ENCODE measurements around the gene ASB16.
"Not testable (repeated sequence)": the region's sequence is repeated elsewhere in the genome, so short reads cannot be mapped to it uniquely, and the experiment has no call there.

The ASB16 gene

DNA sequence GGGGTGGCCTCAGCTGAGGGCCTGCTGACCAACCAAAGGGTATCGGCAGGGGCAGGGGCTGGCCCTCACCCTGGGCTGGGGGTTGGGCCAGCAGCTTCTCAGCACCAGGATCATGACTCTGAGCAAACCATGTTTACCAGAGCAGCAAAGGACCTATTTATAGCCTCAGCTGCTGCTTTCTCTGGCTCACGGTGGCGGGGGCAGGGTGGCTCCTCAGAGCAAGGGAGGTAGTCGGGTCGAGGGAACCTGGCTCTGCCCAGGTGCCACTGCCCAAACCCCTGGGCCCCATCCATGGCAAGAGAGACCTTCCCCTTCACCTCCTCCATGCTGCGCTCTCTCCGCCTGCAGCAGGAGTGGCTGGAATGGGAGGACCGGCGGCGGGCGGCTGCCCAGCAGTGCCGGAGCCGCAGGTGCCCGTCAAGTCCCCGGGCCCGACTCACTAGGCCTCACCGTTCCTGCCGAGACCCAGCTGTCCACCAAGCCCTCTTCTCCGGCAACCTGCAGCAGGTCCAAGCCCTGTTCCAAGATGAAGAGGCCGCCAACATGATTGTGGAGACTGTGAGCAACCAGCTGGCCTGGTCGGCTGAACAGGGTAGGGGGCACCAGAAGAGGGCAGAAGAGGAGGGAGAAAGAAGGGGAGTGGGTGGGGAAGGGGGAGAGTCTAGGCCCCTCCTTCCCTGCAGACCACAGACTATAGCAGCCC, at the start of gene ASB16:
TSS of gene ASB16 (plus strand) at position 206 of the 703 bp plus-strand sequence. CDS start at position 292, 86 bp downstream.
- DNase-seq (ENCODE audit: low read depth in 3 of 3): no peak

GRCh38 chr17:44120851-44121605, 49.5 kb upstream of the ASB16 start:
- no peak for DNase-seq (ENCODE audit: low read depth in 3 of 3)

- no peak for DNase-seq (ENCODE audit: low read depth in 3 of 3)
Measured at GRCh38 chr17:44121997-44122815, 48.3 kb upstream of the ASB16 start.

DNA sequence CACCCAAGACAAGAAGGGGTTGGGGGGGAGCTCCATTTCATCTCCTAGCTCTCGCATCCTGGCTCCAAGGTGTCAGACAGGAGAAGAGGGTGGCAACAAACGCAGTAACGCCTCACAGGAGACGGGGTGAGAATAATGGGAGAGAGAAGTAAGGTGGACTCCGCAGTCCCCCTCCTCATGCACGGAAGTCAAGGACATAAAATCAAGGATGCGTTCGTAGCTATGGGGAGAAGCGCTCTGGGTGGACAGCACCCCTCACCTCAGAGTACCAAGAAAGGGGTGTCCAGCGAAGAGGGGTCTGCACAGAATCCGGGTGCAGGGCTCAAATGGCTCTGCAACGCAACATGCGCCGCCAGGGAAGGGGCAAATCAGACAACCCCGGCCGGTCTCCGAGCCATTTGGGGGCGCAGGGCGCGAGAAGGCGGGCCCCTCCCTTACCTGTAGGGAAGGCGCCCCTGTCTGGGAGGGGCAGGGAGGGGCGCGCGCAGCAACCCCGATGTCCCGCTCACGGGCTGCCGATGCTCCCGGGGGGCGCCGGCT, 47.6 kb upstream of the ASB16 start:
- no peak for DNase-seq (ENCODE audit: low read depth in 3 of 3)

GRCh38 chr17:44123356-44124117, 47.0 kb upstream of the ASB16 start, which contains the start of gene HDAC5:
TSS of gene HDAC5 (minus strand) at chr17:44123641. CDS start at chr17:44117515, 6,126 bp downstream.
- DNase-seq (ENCODE audit: low read depth in 3 of 3): peak; percentile 92 to 93 (median 92)

GRCh38 chr17:44124118-44124438, 46.4 kb upstream of the ASB16 start:
- no peak for DNase-seq (ENCODE audit: low read depth in 3 of 3)

- DNase-seq (ENCODE audit: low read depth in 3 of 3): no peak
Measured at GRCh38 chr17:44128383-44128782, 42.1 kb upstream of the ASB16 start.

- no peak for DNase-seq (ENCODE audit: low read depth in 3 of 3)
Measured at GRCh38 chr17:44130693-44131349, 39.7 kb upstream of the ASB16 start.

- DNase-seq (ENCODE audit: low read depth in 3 of 3): not testable (repeated sequence)
Measured at GRCh38 chr17:44131372-44131771, 39.1 kb upstream of the ASB16 start.

DNA sequence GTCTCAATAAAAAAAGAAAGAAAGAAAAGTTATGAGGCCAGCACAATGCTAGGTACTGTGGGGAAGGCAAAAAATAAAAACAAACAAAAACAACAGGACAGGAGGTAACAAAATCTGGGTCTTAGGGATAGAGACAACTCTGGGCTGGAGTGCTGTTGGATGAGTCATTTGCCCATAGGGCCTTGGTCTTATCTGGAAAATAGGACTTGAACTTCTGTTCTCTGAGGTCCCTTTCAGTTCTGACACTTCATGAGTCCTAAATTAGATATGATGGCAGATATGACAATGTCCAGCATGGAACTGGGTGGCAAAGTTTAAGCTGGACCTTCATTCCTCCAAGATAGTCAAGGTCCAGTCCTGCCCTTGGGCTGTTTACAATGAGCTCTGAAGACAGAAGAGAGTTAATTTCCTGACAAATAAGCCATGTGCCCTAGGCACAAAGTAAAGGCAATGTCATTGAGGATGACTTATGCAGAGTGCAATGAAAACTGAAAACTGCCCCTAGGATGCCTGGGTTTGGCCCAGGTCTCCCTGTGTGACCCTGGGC, 38.2 kb upstream of the ASB16 start:
- DNase-seq (ENCODE audit: low read depth in 3 of 3): no peak

- no peak for DNase-seq (ENCODE audit: low read depth in 3 of 3)
Measured at GRCh38 chr17:44133918-44134476, 36.5 kb upstream of the ASB16 start.

DNA sequence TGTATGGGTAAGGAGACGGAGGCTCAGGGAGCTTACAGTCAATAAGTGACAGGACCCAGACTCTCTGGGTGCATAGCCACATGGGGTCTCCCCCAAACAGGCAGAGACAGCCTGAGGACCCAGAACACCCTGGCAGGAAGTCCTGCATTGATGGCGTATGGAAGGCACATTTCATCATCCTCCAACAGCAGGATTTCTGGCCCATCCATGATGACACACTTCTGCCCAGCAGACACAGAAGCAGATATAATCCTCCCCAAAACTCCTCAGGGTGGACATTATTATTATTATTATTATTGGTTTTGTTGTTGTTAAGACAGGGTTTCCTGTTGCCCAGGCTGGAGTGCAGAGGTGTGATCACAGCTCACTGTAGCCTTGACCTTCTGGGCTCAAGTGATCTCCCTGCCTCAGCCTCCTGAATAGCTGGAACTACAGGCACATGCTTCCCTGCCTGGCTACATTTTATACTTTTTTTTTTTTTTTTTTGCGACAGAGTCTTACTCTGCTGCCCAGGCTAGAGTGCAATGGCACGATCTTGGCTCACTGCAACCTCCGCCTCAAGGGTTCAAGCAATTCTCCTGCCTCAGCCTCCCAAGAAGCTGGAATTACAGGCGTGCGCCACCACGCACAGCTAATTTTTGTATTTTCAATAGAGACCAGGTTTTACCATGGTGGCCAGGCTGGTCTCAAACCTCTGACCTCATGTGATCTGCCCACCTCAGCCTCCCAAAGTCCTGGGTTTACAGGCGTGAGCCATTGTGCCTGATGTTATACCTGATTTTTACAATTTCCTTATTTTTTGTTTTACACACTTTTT, 35.5 kb upstream of the ASB16 start:
- no peak for DNase-seq (ENCODE audit: low read depth in 3 of 3)

DNA sequence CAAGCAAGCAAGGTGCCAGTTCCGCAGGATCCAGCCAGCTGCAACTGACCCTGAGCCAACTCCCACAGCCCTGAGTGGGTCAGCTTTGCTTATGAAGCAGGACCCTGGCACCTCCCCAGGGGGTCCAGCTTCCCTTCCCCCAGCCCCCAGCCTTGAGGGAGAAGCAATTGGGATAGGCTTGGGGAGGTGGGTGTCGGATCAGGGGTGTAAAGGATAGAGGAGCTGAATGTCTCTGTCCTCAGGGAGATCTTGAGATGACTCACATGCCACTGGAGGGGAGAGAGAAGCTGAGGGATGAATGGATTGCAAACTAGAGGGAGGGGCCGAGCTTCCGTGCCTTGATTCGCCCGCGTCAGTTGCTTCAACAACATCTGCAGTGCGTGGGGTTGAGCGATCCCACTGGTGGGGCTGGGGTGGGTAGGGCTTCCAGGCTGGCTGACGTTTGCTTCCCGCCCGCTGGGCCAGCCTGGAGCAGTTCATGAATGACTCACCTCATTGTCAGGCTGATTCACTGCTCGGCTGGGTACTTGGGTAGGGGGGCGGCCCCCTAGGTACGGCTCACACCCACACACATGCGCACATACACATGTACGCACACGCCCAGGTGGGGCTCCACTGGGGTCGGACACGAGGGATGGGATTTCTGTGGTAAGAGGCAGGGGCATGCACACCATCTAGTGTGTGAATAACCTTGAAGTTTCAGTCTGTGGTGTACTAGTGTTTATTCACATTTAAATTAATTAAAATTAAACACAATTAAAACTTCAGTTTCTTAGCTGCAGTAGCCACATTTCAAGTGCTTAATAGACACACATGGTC, 32.4 kb upstream of the ASB16 start:
- peak; percentile 47 to 65 (median 56) for DNase-seq (ENCODE audit: low read depth in 3 of 3)

DNA sequence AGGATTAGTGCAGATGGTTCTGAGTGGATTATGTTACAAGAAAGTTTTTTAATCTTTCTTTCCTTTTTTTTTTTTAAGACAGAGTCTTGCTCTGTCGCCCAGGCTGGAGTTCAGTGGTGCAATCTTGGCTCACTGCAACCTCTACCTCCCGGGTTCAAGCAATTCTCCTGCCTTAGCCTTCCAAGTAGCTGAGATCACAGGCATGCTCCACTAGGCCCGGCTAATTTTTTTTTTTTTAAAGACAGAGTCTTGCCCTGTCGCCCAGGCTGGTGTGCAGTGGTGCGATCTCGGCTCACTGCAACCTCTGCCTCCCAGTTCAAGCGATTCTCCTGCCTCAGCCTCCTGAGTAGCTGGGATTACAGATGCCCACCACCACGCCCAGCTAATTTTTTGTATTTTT, 26.6 kb upstream of the ASB16 start:
- not testable (repeated sequence) for DNase-seq (ENCODE audit: low read depth in 3 of 3)

DNA sequence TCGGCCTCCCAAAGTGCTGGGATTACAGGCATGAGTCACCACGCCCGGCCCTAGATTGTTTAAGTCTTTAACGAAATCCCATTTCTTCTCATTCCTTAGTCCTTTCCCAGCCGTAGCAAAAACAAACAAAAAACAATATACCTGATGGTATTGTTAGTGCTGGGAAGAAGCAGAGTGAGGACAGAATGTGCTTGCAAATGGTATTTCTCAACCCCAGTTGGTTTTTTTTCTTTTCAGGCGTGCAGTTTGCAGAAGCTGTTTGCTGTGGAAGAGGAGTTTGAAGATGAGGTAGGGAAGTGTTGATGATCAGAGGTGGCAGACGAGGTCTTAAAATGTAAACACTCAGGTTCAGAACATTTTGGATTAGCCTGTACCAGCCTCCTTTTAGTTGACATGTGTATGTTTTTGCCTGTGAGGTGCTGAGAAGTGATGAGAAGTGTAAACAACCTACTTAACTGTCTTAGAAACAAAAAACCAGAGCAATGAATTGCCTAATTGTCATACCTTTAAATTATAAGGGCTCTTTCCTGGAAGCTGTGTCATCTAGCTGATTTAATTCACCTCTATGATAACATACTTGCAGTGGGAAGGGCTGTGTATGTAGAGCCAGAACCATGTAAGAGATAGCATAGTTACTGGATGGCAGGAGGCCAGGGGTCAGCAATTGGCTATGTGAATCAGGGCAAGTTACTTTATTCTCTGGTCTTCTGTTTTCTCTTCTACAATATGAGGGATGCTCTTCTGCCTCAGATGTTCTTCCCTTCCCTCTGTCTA, 25.4 kb upstream of the ASB16 start:
- no peak for DNase-seq (ENCODE audit: low read depth in 3 of 3)

DNA sequence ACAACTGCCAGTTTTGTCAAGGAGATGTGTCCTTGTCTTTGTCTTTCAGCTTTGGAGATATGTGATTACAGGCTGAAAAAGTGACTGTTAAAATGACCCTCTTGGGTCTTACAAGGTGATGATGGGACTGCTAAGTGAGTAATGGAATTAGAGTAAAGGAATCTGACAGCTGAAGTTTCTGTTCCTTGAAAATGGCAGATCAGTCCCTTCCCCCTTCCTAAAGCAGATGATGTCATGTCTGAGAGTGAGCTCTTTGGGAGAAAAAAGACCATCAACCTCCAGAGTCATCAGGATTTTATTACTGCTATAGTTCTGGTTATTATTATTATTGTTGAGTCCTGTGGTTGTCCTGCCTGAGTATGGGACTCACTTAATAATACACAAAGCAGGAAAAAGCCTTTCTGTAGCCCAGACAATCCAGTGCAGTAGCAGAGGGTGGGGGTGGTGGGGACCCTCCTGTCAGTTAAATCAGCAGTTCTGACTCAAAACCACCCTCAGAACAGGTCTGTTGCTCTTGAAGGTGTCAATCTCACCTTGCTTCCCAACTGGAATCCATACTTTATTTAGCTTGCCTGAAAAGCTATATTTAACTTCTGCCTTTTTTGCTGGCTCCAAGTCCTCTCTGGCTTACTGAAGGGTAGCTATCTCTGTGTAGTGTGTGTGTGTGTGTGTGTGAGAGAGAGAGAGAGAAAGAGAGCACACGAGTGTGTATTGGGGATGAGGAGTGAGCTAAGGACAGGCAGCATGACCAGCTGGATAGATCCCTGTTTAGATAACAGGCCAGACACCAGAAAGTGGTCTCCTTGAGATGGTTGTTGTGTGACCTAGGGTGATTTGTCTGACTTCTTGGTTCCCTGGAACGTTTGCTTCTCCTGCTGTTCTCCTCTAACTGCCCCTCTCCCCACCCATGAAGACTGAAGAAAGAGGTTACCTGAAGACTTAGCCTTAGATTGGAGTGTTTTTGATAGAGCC, 23.8 kb upstream of the ASB16 start:
- no peak for DNase-seq (ENCODE audit: low read depth in 3 of 3)
